HepG2 (cell line): ENCODE data around the gene NFATC3. TPM values are rescaled to one million over a fixed set of nuclear protein-coding genes. Genes with fewer than 3 reads are reported as not detected.
A peak's percentile ranks its signal among the peaks of the same experiment; 100 is the strongest.

ENCODE experiments used
- AGO2 ChIP-seq: fragments of 200-400 bp; formaldehyde crosslinking; optimal IDR thresholded peaks from 2 replicates; pipeline ENCODE3; 2017; ENCODE audit warnings: mild to moderate bottlenecking, low read depth, low read length, moderate library complexity
- BATF2 ChIP-seq: sonication (generic); formaldehyde crosslinking; IDR thresholded peaks from 2 replicates; pipeline ENCODE4 v1.8.0; 2022; ENCODE audit warnings: mild to moderate bottlenecking, missing genetic modification reagents, moderate library complexity
- CCDC6 ChIP-seq: sonication (generic); formaldehyde crosslinking; IDR thresholded peaks from 2 replicates; pipeline ENCODE4 v1.8.1; 2022; ENCODE audit warnings: mild to moderate bottlenecking, missing genetic modification reagents, moderate library complexity
- HHEX ChIP-seq: IDR thresholded peaks from 2 replicates; pipeline ENCODE4 v1.6.1; 2016; ENCODE audit warnings: control low read depth
- HOXD1 ChIP-seq: sonication (generic); formaldehyde crosslinking; IDR thresholded peaks from 2 replicates; pipeline ENCODE4 v1.5.0; 2020; ENCODE audit warnings: missing genetic modification reagents
- MYNN ChIP-seq: sonication (generic); formaldehyde crosslinking; IDR thresholded peaks from 2 replicates; pipeline ENCODE4 v1.4.0; 2020; ENCODE audit warnings: mild to moderate bottlenecking, low read depth, missing genetic modification reagents
- NR0B2 ChIP-seq: sonication (generic); formaldehyde crosslinking; IDR thresholded peaks from 2 replicates; pipeline ENCODE4 v1.4.0; 2020; ENCODE audit warnings: mild to moderate bottlenecking, missing genetic modification reagents
- POLR2AphosphoS5 ChIP-seq: IDR thresholded peaks from 2 replicates; pipeline ENCODE4 v1.6.1; 2012; ENCODE audit warnings: low read depth, low read length
- SNAPC2 ChIP-seq: sonication (generic); formaldehyde crosslinking; IDR thresholded peaks from 2 replicates; pipeline ENCODE4 v1.8.1; 2022; ENCODE audit warnings: mild to moderate bottlenecking, missing genetic modification reagents
- ZMYM2 ChIP-seq: sonication (generic); formaldehyde crosslinking; IDR thresholded peaks from 2 replicates; pipeline ENCODE4 v1.8.0; 2022; ENCODE audit warnings: mild to moderate bottlenecking, missing genetic modification reagents
- ZNF280D ChIP-seq: sonication (generic); formaldehyde crosslinking; IDR thresholded peaks from 2 replicates; pipeline ENCODE4 v1.5.1; 2020; ENCODE audit warnings: mild to moderate bottlenecking, missing genetic modification reagents
- ZNF704 ChIP-seq: sonication (generic); formaldehyde crosslinking; IDR thresholded peaks from 2 replicates; pipeline ENCODE4 v1.8.1; 2023; ENCODE audit warnings: mild to moderate bottlenecking, inconsistent platforms, moderate library complexity, missing genetic modification reagents, borderline replicate concordance
- ZNF710 ChIP-seq: sonication (generic); formaldehyde crosslinking; IDR thresholded peaks from 2 replicates; pipeline ENCODE4 v1.5.0; 2020; ENCODE audit warnings: mild to moderate bottlenecking, missing genetic modification reagents, borderline replicate concordance
- ZNF792 ChIP-seq: IDR thresholded peaks from 2 replicates; pipeline ENCODE4 v1.6.1; 2016
- polyA plus RNA-seq, 8 experiments: library from polyadenylated mRNA; depleted of rRNA in 3 of 8; stranded (reverse) in 7 of 8; unstranded in 1 of 8; fragments of >200 nt; fragmentation: Illumina TruSeq in 4 of 8; extraction: Trizol in 4 of 8; gene quantifications; 2 replicates each; pipeline versions ENCODE4 v1.2.1 to v1.2.3, GENCODE V29; 2011 to 2016; ENCODE audit warnings: low read depth in 4 of 8, missing spikeins in 1 of 8, mixed read lengths in 1 of 8; ENCODE audit not compliant: insufficient read depth in 1 of 8
- total RNA-seq, 5 experiments: library from RNA; depleted of rRNA; stranded (reverse); fragments of >200 nt; fragmentation: Illumina TruSeq; extraction: Trizol; gene quantifications; 2 replicates each; pipeline ENCODE4 v1.2.3, GENCODE V29; 2016; ENCODE audit warnings: low read depth in 1 of 5
- TF ChIP-seq, protein P1 (sequence below): sonication (generic); formaldehyde crosslinking; conservative IDR thresholded peaks from 2 replicates; pipeline ENCODE4 v1.4.0; 2020; ENCODE audit warnings: missing genetic modification reagents
- TF ChIP-seq, protein P2 (sequence below): sonication (generic); formaldehyde crosslinking; IDR thresholded peaks from 2 replicates; pipeline ENCODE4 v1.9.0; 2021; ENCODE audit warnings: missing genetic modification reagents, borderline replicate concordance
- TF ChIP-seq, protein P3 (sequence below): sonication (generic); formaldehyde crosslinking; IDR thresholded peaks from 2 replicates; pipeline ENCODE4 v1.4.0; 2020; ENCODE audit warnings: mild to moderate bottlenecking, low read depth, missing genetic modification reagents

NFATC3 gene
- total and polyA plus RNA-seq, 2 of the 13 experiments (the other 11 are each of a cell fraction or from before 2014, with no cell fraction given) = 52.6 to 62.7 TPM

DNA sequence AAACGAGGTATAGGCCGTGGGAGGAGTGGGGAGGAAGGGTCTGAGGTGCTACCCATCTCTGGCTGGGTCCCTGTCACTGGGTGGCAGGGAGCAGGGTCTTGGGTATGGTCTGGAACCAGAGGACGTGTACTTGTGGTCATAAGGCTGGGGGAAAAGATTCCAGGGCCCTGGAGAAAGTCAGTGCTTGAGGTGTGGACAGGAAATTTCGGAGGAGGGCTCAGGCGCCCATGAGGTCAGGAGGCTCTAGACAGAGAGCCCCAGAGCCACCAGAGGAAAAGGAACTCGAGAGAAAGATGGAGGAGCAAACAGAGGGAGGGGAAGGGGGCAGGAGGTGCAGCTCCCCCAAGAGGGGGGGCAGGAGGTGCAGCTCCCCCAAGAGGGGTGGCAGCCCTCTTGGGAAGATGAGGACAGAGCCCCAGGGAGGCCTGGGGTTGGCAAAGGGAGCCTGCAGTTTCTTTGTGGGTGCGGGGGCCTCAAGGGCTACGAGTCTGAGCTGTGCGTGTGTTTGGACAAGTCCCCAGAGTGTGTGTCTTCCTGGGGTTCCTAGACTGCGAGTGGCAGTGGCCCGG is 178.5 kb downstream of the NFATC3 start (continued):
- TF ChIP-seq CCDC6 (CRISPR knock-in tag) (no peak), ZMYM2 (CRISPR knock-in tag) (peak; percentile 90), ZNF280D (CRISPR knock-in tag) (peak; percentile 46; the same call in 1 of the 2 replicates), POLR2AphosphoS5 (no peak), NR0B2 (CRISPR knock-in tag) (peak; percentile 75), AGO2 (no peak), HOXD1 (no peak), HHEX (CRISPR knock-in tag) (no peak), ZNF704 (CRISPR knock-in tag) (no peak), MYNN (0 out of 2 replicates have a peak, but pooled peaks have one; percentile 39), ZNF710 (CRISPR knock-in tag) (peak; percentile 74; the same call in 1 of the 2 replicates), SNAPC2 (no peak), ZNF792 (CRISPR knock-in tag) (no peak), BATF2 (CRISPR knock-in tag) (no peak)
- TF ChIP-seq, protein P1, sequence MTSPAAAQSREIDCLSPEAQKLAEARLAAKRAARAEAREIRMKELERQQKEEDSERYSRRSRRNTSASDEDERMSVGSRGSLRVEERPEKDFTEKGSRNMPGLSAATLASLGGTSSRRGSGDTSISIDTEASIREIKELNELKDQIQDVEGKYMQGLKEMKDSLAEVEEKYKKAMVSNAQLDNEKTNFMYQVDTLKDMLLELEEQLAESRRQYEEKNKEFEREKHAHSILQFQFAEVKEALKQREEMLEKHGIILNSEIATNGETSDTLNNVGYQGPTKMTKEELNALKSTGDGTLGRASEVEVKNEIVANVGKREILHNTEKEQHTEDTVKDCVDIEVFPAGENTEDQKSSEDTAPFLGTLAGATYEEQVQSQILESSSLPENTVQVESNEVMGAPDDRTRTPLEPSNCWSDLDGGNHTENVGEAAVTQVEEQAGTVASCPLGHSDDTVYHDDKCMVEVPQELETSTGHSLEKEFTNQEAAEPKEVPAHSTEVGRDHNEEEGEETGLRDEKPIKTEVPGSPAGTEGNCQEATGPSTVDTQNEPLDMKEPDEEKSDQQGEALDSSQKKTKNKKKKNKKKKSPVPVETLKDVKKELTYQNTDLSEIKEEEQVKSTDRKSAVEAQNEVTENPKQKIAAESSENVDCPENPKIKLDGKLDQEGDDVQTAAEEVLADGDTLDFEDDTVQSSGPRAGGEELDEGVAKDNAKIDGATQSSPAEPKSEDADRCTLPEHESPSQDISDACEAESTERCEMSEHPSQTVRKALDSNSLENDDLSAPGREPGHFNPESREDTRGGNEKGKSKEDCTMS = no peak
- TF ChIP-seq, protein P2, sequence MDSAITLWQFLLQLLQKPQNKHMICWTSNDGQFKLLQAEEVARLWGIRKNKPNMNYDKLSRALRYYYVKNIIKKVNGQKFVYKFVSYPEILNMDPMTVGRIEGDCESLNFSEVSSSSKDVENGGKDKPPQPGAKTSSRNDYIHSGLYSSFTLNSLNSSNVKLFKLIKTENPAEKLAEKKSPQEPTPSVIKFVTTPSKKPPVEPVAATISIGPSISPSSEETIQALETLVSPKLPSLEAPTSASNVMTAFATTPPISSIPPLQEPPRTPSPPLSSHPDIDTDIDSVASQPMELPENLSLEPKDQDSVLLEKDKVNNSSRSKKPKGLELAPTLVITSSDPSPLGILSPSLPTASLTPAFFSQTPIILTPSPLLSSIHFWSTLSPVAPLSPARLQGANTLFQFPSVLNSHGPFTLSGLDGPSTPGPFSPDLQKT (CRISPR knock-in tag) = no peak
- TF ChIP-seq, protein P3, sequence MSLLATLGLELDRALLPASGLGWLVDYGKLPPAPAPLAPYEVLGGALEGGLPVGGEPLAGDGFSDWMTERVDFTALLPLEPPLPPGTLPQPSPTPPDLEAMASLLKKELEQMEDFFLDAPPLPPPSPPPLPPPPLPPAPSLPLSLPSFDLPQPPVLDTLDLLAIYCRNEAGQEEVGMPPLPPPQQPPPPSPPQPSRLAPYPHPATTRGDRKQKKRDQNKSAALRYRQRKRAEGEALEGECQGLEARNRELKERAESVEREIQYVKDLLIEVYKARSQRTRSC (CRISPR knock-in tag) = no peak
